Peyer's patch (tissue), 4 donors: ENCODE results near the gene AP1S1. TPM values are rescaled to one million over a fixed set of nuclear protein-coding genes. Genes with fewer than 3 reads are reported as not detected.
"Not testable (repeated sequence)": the region's sequence is repeated elsewhere in the genome, so short reads cannot be mapped to it uniquely, and the experiment has no call there.

ENCODE experiments used
- DNase-seq, 3 donors: peaks; one replicate each; pipeline ENCODE4 v3.0.0-alpha.2; 2017 to 2019
- H3K27ac ChIP-seq, 4 donors: fragments of 200-600 bp; sonication (generic); one replicate each; pipeline ENCODE4 v1.5.1; 2016 to 2019
- H3K27me3 ChIP-seq, 2 donors: fragments of 200-600 bp; sonication (generic); one replicate each; pipeline ENCODE4 v1.5.1; 2019
- H3K36me3 ChIP-seq, 3 donors: fragments of 200-600 bp; sonication (generic); one replicate each; pipeline ENCODE4 v1.5.1; 2016 to 2019
- H3K4me1 ChIP-seq, 4 donors: fragments of 200-600 bp; sonication (generic); one replicate each; pipeline ENCODE4 v1.5.1; 2016 to 2019
- H3K4me3 ChIP-seq, 4 donors: fragments of 200-600 bp; sonication (generic); 1 replicate in 3 of 4; 2 replicates in 1 of 4; pipeline ENCODE4 v1.5.1; 2016 to 2019; ENCODE audit warnings: mild to moderate bottlenecking in 1 of 4
- H3K9me3 ChIP-seq, 4 donors: fragments of 200-600 bp; sonication (generic); one replicate each; pipeline ENCODE4 v1.5.1; 2016 to 2019; ENCODE audit warnings: mild to moderate bottlenecking in 1 of 4
- POLR2A ChIP-seq, 2 donors: fragments of 450-650 bp; IDR thresholded peaks; one replicate each; pipeline ENCODE4 v1.5.1; 2017; ENCODE audit warnings: antibody characterized with exemption in 2 of 2, mild to moderate bottlenecking in 2 of 2, moderate library complexity in 2 of 2
- total RNA-seq, 4 donors: library from RNA; depleted of rRNA; stranded (reverse); fragments of >200 nt; gene quantifications; one replicate each; pipeline ENCODE4 v1.1.0, GENCODE V29; 2016
- TF ChIP-seq, protein P1 (sequence below), 6 experiments: fragments of 450-650 bp in 4 of 6; fragments of 200-600 bp in 2 of 6; sonication (generic) in 1 of 6; IDR thresholded peaks; one replicate each; pipeline ENCODE4 v1.5.1; 2017 to 2019; ENCODE audit warnings: antibody characterized with exemption in 6 of 6, mild to moderate bottlenecking in 3 of 6, moderate library complexity in 1 of 6

The AP1S1 gene
- total RNA-seq, 4 donors from 2014 or later: 53.6 to 136 (median 95.7) TPM

GRCh38 chr7:101202603-101202918 lies 48.3 kb downstream of the AP1S1 start:
- TF ChIP-seq, protein P1, sequence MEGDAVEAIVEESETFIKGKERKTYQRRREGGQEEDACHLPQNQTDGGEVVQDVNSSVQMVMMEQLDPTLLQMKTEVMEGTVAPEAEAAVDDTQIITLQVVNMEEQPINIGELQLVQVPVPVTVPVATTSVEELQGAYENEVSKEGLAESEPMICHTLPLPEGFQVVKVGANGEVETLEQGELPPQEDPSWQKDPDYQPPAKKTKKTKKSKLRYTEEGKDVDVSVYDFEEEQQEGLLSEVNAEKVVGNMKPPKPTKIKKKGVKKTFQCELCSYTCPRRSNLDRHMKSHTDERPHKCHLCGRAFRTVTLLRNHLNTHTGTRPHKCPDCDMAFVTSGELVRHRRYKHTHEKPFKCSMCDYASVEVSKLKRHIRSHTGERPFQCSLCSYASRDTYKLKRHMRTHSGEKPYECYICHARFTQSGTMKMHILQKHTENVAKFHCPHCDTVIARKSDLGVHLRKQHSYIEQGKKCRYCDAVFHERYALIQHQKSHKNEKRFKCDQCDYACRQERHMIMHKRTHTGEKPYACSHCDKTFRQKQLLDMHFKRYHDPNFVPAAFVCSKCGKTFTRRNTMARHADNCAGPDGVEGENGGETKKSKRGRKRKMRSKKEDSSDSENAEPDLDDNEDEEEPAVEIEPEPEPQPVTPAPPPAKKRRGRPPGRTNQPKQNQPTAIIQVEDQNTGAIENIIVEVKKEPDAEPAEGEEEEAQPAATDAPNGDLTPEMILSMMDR (IDR thresholded peaks at IDR 0.05): no peak
- TF ChIP-seq POLR2A (IDR thresholded peaks at IDR 0.05): no peak
- Histone ChIP-seq H3K4me3 (peak overlapping the region in 2 of 4 donors; percentile 54 to 61), H3K27ac (peak overlapping the region in 2 of 4 donors; percentile 94), H3K4me1 (peaks cover 0 to 11% (median 4%) of the 10 kb centered on the region in 4 donors), H3K9me3 (no peaks in the 10 kb centered on the region), H3K27me3 (no peaks in the 10 kb centered on the region), H3K36me3 (peaks cover 0 to 25% (median 0%) of the 10 kb centered on the region in 3 donors)
- no peak for DNase-seq

GRCh38 chr7:101203740-101204738 lies 49.8 kb downstream of the AP1S1 start:
- not testable (repeated sequence) for DNase-seq, H3K27me3 ChIP-seq, H3K27ac ChIP-seq, H3K4me3 ChIP-seq, H3K9me3 ChIP-seq
- Histone ChIP-seq H3K36me3 (peaks cover 0 to 33% (median 0%) of the 10 kb centered on the region in 3 donors), H3K4me1 (peaks cover 0 to 11% (median 4%) of the 10 kb centered on the region in 4 donors)

GRCh38 chr7:101205901-101206664 lies 51.8 kb downstream of the AP1S1 start:
- no peak for TF ChIP-seq POLR2A (IDR thresholded peaks at IDR 0.05)
- TF ChIP-seq, protein P1 (IDR thresholded peaks at IDR 0.05): no peak
- Histone ChIP-seq H3K9me3 (no peaks in the 10 kb centered on the region), H3K27ac (no peak overlapping the region), H3K4me1 (peaks cover 0 to 11% (median 4%) of the 10 kb centered on the region in 4 donors), H3K27me3 (no peaks in the 10 kb centered on the region), H3K36me3 (peaks cover 0 to 51% (median 0%) of the 10 kb centered on the region in 3 donors), H3K4me3 (no peak overlapping the region)
- no peak for DNase-seq

- TF ChIP-seq POLR2A (IDR thresholded peaks at IDR 0.05): no peak
- TF ChIP-seq, protein P1 (IDR thresholded peaks at IDR 0.05): no peak
- H3K27me3 ChIP-seq: no peaks in the 10 kb centered on the region
- H3K4me1 ChIP-seq: peaks cover 0 to 9% (median 3%) of the 10 kb centered on the region in 4 donors
- no peak for DNase-seq
- H3K36me3 ChIP-seq: peaks cover 0 to 57% (median 0%) of the 10 kb centered on the region in 3 donors
- no peak overlapping the region for H3K27ac ChIP-seq
- H3K9me3 ChIP-seq: no peaks in the 10 kb centered on the region
- no peak overlapping the region for H3K4me3 ChIP-seq
Measured at GRCh38 chr7:101206665-101207042, 52.4 kb downstream of the AP1S1 start.

- H3K4me3 ChIP-seq: no peak overlapping the region
- TF ChIP-seq POLR2A (IDR thresholded peaks at IDR 0.05): no peak
- TF ChIP-seq, protein P1 (IDR thresholded peaks at IDR 0.05): no peak
- no peaks in the 10 kb centered on the region for H3K27me3 ChIP-seq
Measured at GRCh38 chr7:101207459-101207858, 53.2 kb downstream of the AP1S1 start.

More at GRCh38 chr7:101207459-101207858, 53.2 kb downstream of the AP1S1 start:
- Histone ChIP-seq H3K27ac (no peak overlapping the region), H3K4me1 (peaks cover 0 to 1% (median 0%) of the 10 kb centered on the region in 4 donors), H3K36me3 (peaks cover 0 to 65% (median 0%) of the 10 kb centered on the region in 3 donors), H3K9me3 (no peaks in the 10 kb centered on the region)
- no peak for DNase-seq
